NT2/D1 (cell line): Measurements from ENCODE around the gene MYPOP.

Experiments
- SUZ12 ChIP-seq: IDR thresholded peaks from 2 replicates; pipeline ENCODE4 v1.6.1; 2011; ENCODE audit not compliant: insufficient read length, insufficient read depth; ENCODE audit errors: extremely low read depth
- ZNF274 ChIP-seq: IDR thresholded peaks from 2 replicates; pipeline ENCODE4 v1.6.1; 2011; ENCODE audit warnings: mild to moderate bottlenecking, low read depth, low read length

- TF ChIP-seq ZNF274 (no peak), SUZ12 (no peak)
Observed at GRCh38 chr19:45933759-45934158, 31.3 kb upstream of the MYPOP start.
